ENCODE results near the gene OR1M1. TPM values are rescaled to one million over a fixed set of nuclear protein-coding genes. Genes with fewer than 3 reads are reported as not detected.
"Not testable (repeated sequence)": the region's sequence is repeated elsewhere in the genome, so short reads cannot be mapped to it uniquely, and the experiment has no call there.

OR1M1 gene
- total RNA-seq, 1 donor from 2014 or later: not detected

GRCh38 chr19:9070066-9070465 is 16.8 kb upstream of the OR1M1 start:
- Histone ChIP-seq H3K36me3 (ENCODE audit: insufficient read depth, low read length) (no peaks in the 10 kb centered on the region), H3K4me2 (ENCODE audit: low read length) (no peak overlapping the region), H2AFZ (ENCODE audit: low read depth, low read length) (peak overlapping the region; percentile 34), H3K27ac (ENCODE audit: low read depth, low read length) (no peak overlapping the region), H3K27me3 (ENCODE audit: insufficient read depth, low read length) (no peaks in the 10 kb centered on the region), H3K4me1 (ENCODE audit: insufficient read depth, low read length) (peaks cover 2% of the 10 kb centered on the region), H3K9ac (ENCODE audit: low read length) (no peak overlapping the region), H3K4me3 (ENCODE audit: insufficient read depth, low read depth, low read length) (no peak overlapping the region), H4K20me1 (ENCODE audit: insufficient read depth, low read length) (no peaks in the 10 kb centered on the region), H3K9me3 (ENCODE audit: insufficient read depth, low read depth, low read length) (no peaks in the 10 kb centered on the region), H3K79me2 (ENCODE audit: insufficient read depth, low read length) (no peaks in the 10 kb centered on the region)
- no peak overlapping the region for H3K27ac Mint-ChIP-seq (ENCODE audit: unreplicated experiment)
- peaks cover 5% of the 10 kb centered on the region for H3K9me3 Mint-ChIP-seq (ENCODE audit: unreplicated experiment)
- no peaks in the 10 kb centered on the region for H3K4me1 Mint-ChIP-seq (ENCODE audit: low read depth, unreplicated experiment)
- H3K4me3 Mint-ChIP-seq (ENCODE audit: unreplicated experiment): no peak overlapping the region
- TF ChIP-seq EZH2 (IDR thresholded peaks at IDR 0.05; ENCODE audit: insufficient read depth, low read length) (no peak), CTCF (IDR thresholded peaks at IDR 0.05; ENCODE audit: insufficient read depth, low read depth, low read length) (no peak)
- FAIRE-seq: no peak
- H3K36me3 Mint-ChIP-seq (ENCODE audit: low read depth, unreplicated experiment): no peaks in the 10 kb centered on the region
- peak; percentile 2 for DNase-seq (ENCODE audit: low read depth)
- no peaks in the 10 kb centered on the region for H3K27me3 Mint-ChIP-seq (ENCODE audit: low read depth, unreplicated experiment)

- H3K27ac Mint-ChIP-seq (ENCODE audit: unreplicated experiment); H3K27ac ChIP-seq (ENCODE audit: low read depth, low read length); H3K79me2 ChIP-seq (ENCODE audit: insufficient read depth, low read length); H3K9me3 Mint-ChIP-seq (ENCODE audit: unreplicated experiment); H3K36me3 Mint-ChIP-seq (ENCODE audit: low read depth, unreplicated experiment); H3K27me3 Mint-ChIP-seq (ENCODE audit: low read depth, unreplicated experiment); H3K4me2 ChIP-seq (ENCODE audit: low read length); H3K4me1 Mint-ChIP-seq (ENCODE audit: low read depth, unreplicated experiment); H3K9me3 ChIP-seq (ENCODE audit: insufficient read depth, low read depth, low read length); H3K4me3 ChIP-seq (ENCODE audit: insufficient read depth, low read depth, low read length); H2AFZ ChIP-seq (ENCODE audit: low read depth, low read length); H3K9ac ChIP-seq (ENCODE audit: low read length); DNase-seq (ENCODE audit: low read depth); FAIRE-seq; H3K4me1 ChIP-seq (ENCODE audit: insufficient read depth, low read length); H3K4me3 Mint-ChIP-seq (ENCODE audit: unreplicated experiment); H3K36me3 ChIP-seq (ENCODE audit: insufficient read depth, low read length); H4K20me1 ChIP-seq (ENCODE audit: insufficient read depth, low read length); H3K27me3 ChIP-seq (ENCODE audit: insufficient read depth, low read length): not testable (repeated sequence)
Measured at GRCh38 chr19:9071720-9072119, 15.1 kb upstream of the OR1M1 start.

- Mint-ChIP-seq H3K4me1 (ENCODE audit: low read depth, unreplicated experiment) (no peaks in the 10 kb centered on the region), H3K36me3 (ENCODE audit: low read depth, unreplicated experiment) (no peaks in the 10 kb centered on the region), H3K4me3 (ENCODE audit: unreplicated experiment) (no peak overlapping the region), H3K27ac (ENCODE audit: unreplicated experiment) (no peak overlapping the region), H3K27me3 (ENCODE audit: low read depth, unreplicated experiment) (no peaks in the 10 kb centered on the region), H3K9me3 (ENCODE audit: unreplicated experiment) (peaks cover 9% of the 10 kb centered on the region)
- H3K27me3 ChIP-seq (ENCODE audit: insufficient read depth, low read length): no peaks in the 10 kb centered on the region
- H3K4me3 ChIP-seq (ENCODE audit: insufficient read depth, low read depth, low read length): no peak overlapping the region
- no peaks in the 10 kb centered on the region for H3K9me3 ChIP-seq (ENCODE audit: insufficient read depth, low read depth, low read length)
- DNase-seq (ENCODE audit: low read depth): no peak
- H3K4me2 ChIP-seq (ENCODE audit: low read length): no peak overlapping the region
- H3K9ac ChIP-seq (ENCODE audit: low read length): no peak overlapping the region
- no peaks in the 10 kb centered on the region for H3K36me3 ChIP-seq (ENCODE audit: insufficient read depth, low read length)
- no peak for FAIRE-seq
- H3K27ac ChIP-seq (ENCODE audit: low read depth, low read length): no peak overlapping the region
- peaks cover 6% of the 10 kb centered on the region for H3K4me1 ChIP-seq (ENCODE audit: insufficient read depth, low read length)
- no peaks in the 10 kb centered on the region for H3K79me2 ChIP-seq (ENCODE audit: insufficient read depth, low read length)
- TF ChIP-seq EZH2 (IDR thresholded peaks at IDR 0.05; ENCODE audit: insufficient read depth, low read length) (no peak), CTCF (IDR thresholded peaks at IDR 0.05; ENCODE audit: insufficient read depth, low read depth, low read length) (no peak)
- no peak overlapping the region for H2AFZ ChIP-seq (ENCODE audit: low read depth, low read length)
- no peaks in the 10 kb centered on the region for H4K20me1 ChIP-seq (ENCODE audit: insufficient read depth, low read length)
Measured at GRCh38 chr19:9073806-9074205, 13.1 kb upstream of the OR1M1 start.
